ENCODE data around the gene DTX2. TPM values are rescaled to one million over a fixed set of nuclear protein-coding genes. Genes with fewer than 3 reads are reported as not detected.

DTX2 gene
- total and polyA plus RNA-seq, 4 donors, result 4.5 to 9.5 (median 6.0) TPM

- DNase-seq (ENCODE audit: low spot score), result no peak
- H3K27me3 ChIP-seq (ENCODE audit: control insufficient read depth in 4 of 4, insufficient read depth in 4 of 4, low read length in 3 of 4), result no peaks in the 10 kb centered on the region
- TF ChIP-seq YY1 (IDR thresholded peaks at IDR 0.05) (no peak), FOXA1 (IDR thresholded peaks at IDR 0.05) (no peak), EGR1 (IDR thresholded peaks at IDR 0.05; ENCODE audit: low read depth in 2 of 2) (no peak), REST (IDR thresholded peaks at IDR 0.05) (no peak), FOXA2 (IDR thresholded peaks at IDR 0.05) (no peak), NR2F2 (IDR thresholded peaks at IDR 0.05) (no peak), CTCF (IDR thresholded peaks at IDR 0.05; ENCODE audit: low read depth, low read length, missing input control) (no peak)
- H3K4me3 ChIP-seq (ENCODE audit: low read depth in 1 of 3, low read length in 3 of 3), result no peak overlapping the region
- H3K36me3 ChIP-seq (ENCODE audit: control insufficient read depth in 4 of 4, insufficient read depth in 3 of 4, low read depth in 1 of 4, low read length in 3 of 4), result no peaks in the 10 kb centered on the region
- 78% methylated on average over 15 of the region's 15 CpGs for WGBS
- H3K9ac ChIP-seq (ENCODE audit: low read depth in 1 of 2, low read length in 2 of 2), result no peak overlapping the region
- no peak overlapping the region for H3K27ac ChIP-seq (ENCODE audit: low read depth in 1 of 2, low read length in 2 of 2)
- no peaks in the 10 kb centered on the region for H3K4me1 ChIP-seq (ENCODE audit: control insufficient read depth in 4 of 4, insufficient read depth in 4 of 4, low read length in 3 of 4)
- H3K9me3 ChIP-seq (ENCODE audit: control insufficient read depth in 4 of 4, low read length in 3 of 4), result no peaks in the 10 kb centered on the region
These were observed 37.7 kb upstream of the DTX2 start for GRCh38 chr7:76423666-76424412.

- Histone ChIP-seq H3K27ac (ENCODE audit: low read depth in 1 of 2, low read length in 2 of 2) (no peak within 1 kb of the TSS), H3K9me3 (ENCODE audit: control insufficient read depth in 4 of 4, low read length in 3 of 4) (no peaks in the 10 kb centered on the region), H3K36me3 (ENCODE audit: control insufficient read depth in 4 of 4, insufficient read depth in 3 of 4, low read depth in 1 of 4, low read length in 3 of 4) (no peaks in the 10 kb centered on the region), H3K27me3 (ENCODE audit: control insufficient read depth in 4 of 4, insufficient read depth in 4 of 4, low read length in 3 of 4) (no peaks in the 10 kb centered on the region), H3K4me1 (ENCODE audit: control insufficient read depth in 4 of 4, insufficient read depth in 4 of 4, low read length in 3 of 4) (no peaks in the 10 kb centered on the region), H3K9ac (ENCODE audit: low read depth in 1 of 2, low read length in 2 of 2) (no peak within 1 kb of the TSS), H3K4me3 (ENCODE audit: low read depth in 1 of 3, low read length in 3 of 3) (no peak within 1 kb of the TSS)
- TF ChIP-seq TAF1 (conservative IDR thresholded peaks at IDR 0.05) (no peak), REST (IDR thresholded peaks at IDR 0.05) (no peak), ATF3 (IDR thresholded peaks at IDR 0.05) (no peak), JUND (IDR thresholded peaks at IDR 0.05) (no peak), NR2F2 (IDR thresholded peaks at IDR 0.05) (no peak), HNF4A (conservative IDR thresholded peaks at IDR 0.05) (no peak), RAD21 (IDR thresholded peaks at IDR 0.05) (no peak), YY1 (IDR thresholded peaks at IDR 0.05) (no peak), EGR1 (IDR thresholded peaks at IDR 0.05; ENCODE audit: low read depth in 2 of 2) (no peak), SP1 (IDR thresholded peaks at IDR 0.05) (no peak), ZBTB33 (IDR thresholded peaks at IDR 0.05) (no peak), FOXA1 (IDR thresholded peaks at IDR 0.05) (no peak)
- no peak for DNase-seq (ENCODE audit: low spot score)
- WGBS, result 90% methylated on average over 10 of the region's 10 CpGs
These were observed 36.9 kb upstream of the DTX2 start, which contains the start of gene ZP3 for GRCh38 chr7:76424413-76425111. TSS of gene ZP3 (plus strand) at chr7:76424950. CDS start at chr7:76424965, 15 bp downstream.

All from liver (tissue), 9 donors.